ENCODE data around the gene PLCD3. TPM values are rescaled to one million over a fixed set of nuclear protein-coding genes. Genes with fewer than 3 reads are reported as not detected.
A peak's percentile ranks its signal among the peaks of the same experiment; 100 is the strongest.

PLCD3 gene
- total and polyA plus RNA-seq, 10 of the 15 experiments (the other 5 are each of a cell fraction or from before 2014, with no cell fraction given) = 0.02 to 1.6 (median 0.44) TPM

DNA sequence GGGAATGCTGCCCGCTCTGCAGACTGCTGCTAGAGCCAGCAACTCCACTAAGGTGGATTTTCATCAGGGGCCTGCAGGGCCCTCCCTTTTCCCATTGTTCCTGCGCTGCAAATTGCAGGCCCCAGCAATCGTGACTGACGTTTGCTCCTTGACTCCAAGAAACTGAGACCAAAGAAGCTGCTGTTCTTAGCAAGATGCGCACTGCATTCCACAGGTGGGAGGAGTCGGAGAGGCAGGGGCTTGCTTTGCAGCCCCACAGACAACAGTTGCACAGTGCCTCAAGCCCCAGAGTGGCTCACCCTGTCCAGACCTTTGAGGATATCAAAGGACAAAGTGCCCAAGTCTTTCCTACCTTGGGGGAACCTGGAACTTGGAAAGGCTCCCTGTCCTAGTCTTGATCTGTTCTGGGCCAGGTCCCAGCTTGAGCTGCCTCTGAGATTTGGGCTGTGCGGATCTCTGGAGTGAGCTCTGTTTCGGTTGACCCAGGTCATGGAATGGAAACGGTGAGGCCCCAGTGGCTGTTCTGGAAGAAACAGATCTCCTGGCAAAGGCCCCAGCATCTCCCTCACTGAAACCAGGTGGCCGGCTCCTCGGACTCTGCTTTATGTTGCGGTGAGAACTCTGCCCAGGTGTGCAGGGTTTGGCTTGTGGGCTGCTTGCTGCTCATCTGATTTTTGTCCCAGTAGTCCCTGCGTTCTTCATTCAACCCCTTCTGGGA, 24.9 kb downstream of the PLCD3 start (continued):
- TF ChIP-seq RAD21 (IDR thresholded peaks at IDR 0.05; ENCODE audit: insufficient read depth, low read depth, low read length) (no peak), YBX1 (IDR thresholded peaks at IDR 0.05) (no peak), NFYB (IDR thresholded peaks at IDR 0.05; ENCODE audit: insufficient read depth, low read depth, low read length) (no peak)

DNA sequence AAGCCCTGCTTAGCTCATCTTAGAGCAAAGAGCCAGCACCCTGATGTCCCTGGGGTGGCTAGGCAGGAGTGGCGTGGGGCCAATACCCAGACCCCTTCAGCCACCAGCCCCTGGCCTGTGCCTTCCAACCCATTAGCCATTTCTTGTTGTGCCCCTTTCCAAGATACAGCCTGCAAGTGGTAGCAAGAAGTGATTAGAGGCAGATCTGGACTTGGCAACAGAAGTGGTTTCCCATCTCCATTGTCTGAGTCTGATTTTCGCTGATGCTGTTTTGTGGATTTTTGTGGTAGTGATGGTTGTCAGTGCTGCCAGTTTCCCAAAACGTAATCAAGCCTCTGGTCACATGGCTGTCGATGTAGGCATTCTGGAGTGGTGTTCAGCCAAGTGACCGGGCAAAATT, 25.7 kb downstream of the PLCD3 start:
- Histone ChIP-seq H3K79me2 (ENCODE audit: control insufficient read depth, insufficient read depth, low read length) (no peaks in the 10 kb centered on the region), H3K9me3 (replicated peaks; ENCODE audit: control insufficient read depth, insufficient read depth, low read length) (no peaks in the 10 kb centered on the region), H3K36me3 (ENCODE audit: control insufficient read depth in 2 of 2, insufficient read depth in 2 of 2, low read length in 1 of 2) (peaks cover 47 to 51% of the 10 kb centered on the region in 2 experiments), H3K4me2 (ENCODE audit: control insufficient read depth, insufficient read depth) (no peak overlapping the region), H3K27ac (ENCODE audit: control insufficient read depth, insufficient read depth) (no peak overlapping the region), H2AFZ (ENCODE audit: control insufficient read depth, low read depth, low read length) (no peak overlapping the region), H3K4me3 (no peak overlapping the region), H4K20me1 (ENCODE audit: control insufficient read depth, insufficient read depth) (peaks cover 3% of the 10 kb centered on the region; the same call in 1 of the 2 replicates), H3K4me1 (ENCODE audit: control insufficient read depth, insufficient read depth, low read length) (peaks cover 3% of the 10 kb centered on the region; the same call in 1 of the 2 replicates), H3K27me3 (replicated peaks in 1 of 2; ENCODE audit: control insufficient read depth in 2 of 2, insufficient read depth in 2 of 2, low read length in 1 of 2) (no peaks in the 10 kb centered on the region), H3K9ac (ENCODE audit: control insufficient read depth, insufficient read depth, low read length) (no peak overlapping the region)
- ChIA-PET SMC1A (ENCODE audit: uncharacterized antibody, unreplicated experiment) (no interaction called here), CTCF (no interaction called here), POLR2A (no interaction called here), RAD21 (ENCODE audit: unreplicated experiment) (no interaction called here)
- BruUV-seq (replicated peaks) = no TSS peak
- no peak for ATAC-seq
- TF ChIP-seq TCF12 (IDR thresholded peaks at IDR 0.05; ENCODE audit: low read depth, low read length) (no peak), POLR2A (IDR thresholded peaks at IDR 0.05; ENCODE audit: low read depth, low read length) (peak; percentile 35; the same call in 1 of the 2 replicates), ETV6 (conservative IDR thresholded peaks at IDR 0.05 in 1 of 2, IDR thresholded peaks at IDR 0.05 in 1 of 2; ENCODE audit: borderline replicate concordance in 1 of 2, low read depth in 1 of 2) (no peak), NR2C2 (IDR thresholded peaks at IDR 0.05; ENCODE audit: borderline replicate concordance, control insufficient read depth, insufficient read length, low read depth) (no peak)
- TF ChIP-seq, protein P1, sequence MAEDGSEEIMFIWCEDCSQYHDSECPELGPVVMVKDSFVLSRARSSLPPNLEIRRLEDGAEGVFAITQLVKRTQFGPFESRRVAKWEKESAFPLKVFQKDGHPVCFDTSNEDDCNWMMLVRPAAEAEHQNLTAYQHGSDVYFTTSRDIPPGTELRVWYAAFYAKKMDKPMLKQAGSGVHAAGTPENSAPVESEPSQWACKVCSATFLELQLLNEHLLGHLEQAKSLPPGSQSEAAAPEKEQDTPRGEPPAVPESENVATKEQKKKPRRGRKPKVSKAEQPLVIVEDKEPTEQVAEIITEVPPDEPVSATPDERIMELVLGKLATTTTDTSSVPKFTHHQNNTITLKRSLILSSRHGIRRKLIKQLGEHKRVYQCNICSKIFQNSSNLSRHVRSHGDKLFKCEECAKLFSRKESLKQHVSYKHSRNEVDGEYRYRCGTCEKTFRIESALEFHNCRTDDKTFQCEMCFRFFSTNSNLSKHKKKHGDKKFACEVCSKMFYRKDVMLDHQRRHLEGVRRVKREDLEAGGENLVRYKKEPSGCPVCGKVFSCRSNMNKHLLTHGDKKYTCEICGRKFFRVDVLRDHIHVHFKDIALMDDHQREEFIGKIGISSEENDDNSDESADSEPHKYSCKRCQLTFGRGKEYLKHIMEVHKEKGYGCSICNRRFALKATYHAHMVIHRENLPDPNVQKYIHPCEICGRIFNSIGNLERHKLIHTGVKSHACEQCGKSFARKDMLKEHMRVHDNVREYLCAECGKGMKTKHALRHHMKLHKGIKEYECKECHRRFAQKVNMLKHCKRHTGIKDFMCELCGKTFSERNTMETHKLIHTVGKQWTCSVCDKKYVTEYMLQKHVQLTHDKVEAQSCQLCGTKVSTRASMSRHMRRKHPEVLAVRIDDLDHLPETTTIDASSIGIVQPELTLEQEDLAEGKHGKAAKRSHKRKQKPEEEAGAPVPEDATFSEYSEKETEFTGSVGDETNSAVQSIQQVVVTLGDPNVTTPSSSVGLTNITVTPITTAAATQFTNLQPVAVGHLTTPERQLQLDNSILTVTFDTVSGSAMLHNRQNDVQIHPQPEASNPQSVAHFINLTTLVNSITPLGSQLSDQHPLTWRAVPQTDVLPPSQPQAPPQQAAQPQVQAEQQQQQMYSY (CRISPR knock-in tag; IDR thresholded peaks at IDR 0.05) = no peak
- no peak for FAIRE-seq
- in situ Hi-C loops (cut with MboI) (loop anchor here (10.0 kb wide), 1 partner anchor 182 kb away; no protein-coding TSS in a partner anchor), intact Hi-C loops (cut with micrococcal nuclease; ENCODE audit: unreplicated experiment) (no loop called here)
- 88% methylated on average over 5 of the region's 5 CpGs for WGBS (ENCODE audit: insufficient coverage, insufficient replicate concordance, low lambda C conversion rate, missing lambda C conversion rate)
- no peak for DNase-seq (ENCODE audit: low read depth, low spot score)
